NCI-H128 (cell line): ENCODE results near the gene BANP.
"Not testable (repeated sequence)": the region's sequence is repeated elsewhere in the genome, so short reads cannot be mapped to it uniquely, and the experiment has no call there.

Source experiments
- DNase-seq: peaks from one replicate; lab custom pipeline; 2025; ENCODE audit not compliant: unreplicated experiment; lab: John Stamatoyannopoulos, UW

Gene BANP

GRCh38 chr16:88077328-88078108 lies 126.3 kb downstream of the BANP start:
- DNase-seq, result no peak

GRCh38 chr16:88078111-88078775 lies 127.0 kb downstream of the BANP start:
- DNase-seq, result no peak

- DNase-seq, result no peak
Measured at GRCh38 chr16:88083582-88083981, 132.3 kb downstream of the BANP start.

- DNase-seq, result no peak
Measured at GRCh38 chr16:88084881-88085280, 133.6 kb downstream of the BANP start.

GRCh38 chr16:88086571-88087516 lies 135.6 kb downstream of the BANP start:
- DNase-seq, result no peak

- DNase-seq, result no peak
Measured at GRCh38 chr16:88087517-88087877, 136.3 kb downstream of the BANP start.

- DNase-seq, result no peak
Measured at GRCh38 chr16:88088161-88088581, 136.9 kb downstream of the BANP start.

GRCh38 chr16:88088611-88089010 lies 137.4 kb downstream of the BANP start:
- DNase-seq, result not testable (repeated sequence)

- DNase-seq, result not testable (repeated sequence)
Measured at GRCh38 chr16:88089071-88089470, 137.8 kb downstream of the BANP start.

- not testable (repeated sequence) for DNase-seq
Measured at GRCh38 chr16:88089632-88090376, 138.6 kb downstream of the BANP start.

GRCh38 chr16:88090377-88091175 lies 139.3 kb downstream of the BANP start:
- not testable (repeated sequence) for DNase-seq

GRCh38 chr16:88091221-88091971 lies 140.2 kb downstream of the BANP start:
- DNase-seq, result not testable (repeated sequence)

- not testable (repeated sequence) for DNase-seq
Measured at GRCh38 chr16:88091972-88092302, 140.7 kb downstream of the BANP start.

- not testable (repeated sequence) for DNase-seq
Measured at GRCh38 chr16:88092791-88093555, 141.7 kb downstream of the BANP start.

- DNase-seq, result not testable (repeated sequence)
Measured at GRCh38 chr16:88093556-88094252, 142.5 kb downstream of the BANP start.

GRCh38 chr16:88094253-88094575 lies 143.0 kb downstream of the BANP start:
- DNase-seq, result not testable (repeated sequence)

- DNase-seq, result not testable (repeated sequence)
Measured at GRCh38 chr16:88094900-88095299, 143.7 kb downstream of the BANP start.

GRCh38 chr16:88096659-88097058 lies 145.4 kb downstream of the BANP start:
- DNase-seq, result not testable (repeated sequence)
